HepG2 (cell line): ENCODE measurements around the gene CAPN7. TPM values are rescaled to one million over a fixed set of nuclear protein-coding genes. Genes with fewer than 3 reads are reported as not detected.

Experiments used
- ARID2 ChIP-seq: sonication (generic); formaldehyde crosslinking; IDR thresholded peaks from 2 replicates; pipeline ENCODE4 v1.8.1; 2022; ENCODE audit warnings: mild to moderate bottlenecking, missing genetic modification reagents, borderline replicate concordance
- BCL3 ChIP-seq: sonication (generic); formaldehyde crosslinking; IDR thresholded peaks from 2 replicates; pipeline ENCODE4 v1.5.1; 2020; ENCODE audit warnings: mild to moderate bottlenecking, missing genetic modification reagents, moderate library complexity
- CAMTA2 ChIP-seq: sonication (generic); formaldehyde crosslinking; IDR thresholded peaks from 2 replicates; pipeline ENCODE4 v1.4.0; 2020; ENCODE audit warnings: mild to moderate bottlenecking, missing genetic modification reagents, borderline replicate concordance
- CC2D1A ChIP-seq: sonication (generic); formaldehyde crosslinking; IDR thresholded peaks from 2 replicates; pipeline ENCODE4 v1.8.1; 2023; ENCODE audit warnings: mild to moderate bottlenecking, missing genetic modification reagents
- GRHL1 ChIP-seq: sonication (generic); formaldehyde crosslinking; conservative IDR thresholded peaks from 2 replicates; pipeline ENCODE4 v1.8.0; 2022; ENCODE audit warnings: missing genetic modification reagents
- HOMEZ ChIP-seq: IDR thresholded peaks from 2 replicates; pipeline ENCODE4 v1.6.1; 2016; ENCODE audit warnings: low read depth
- MIXL1 ChIP-seq: IDR thresholded peaks from 2 replicates; pipeline ENCODE4 v1.6.1; 2016
- NFAT5 ChIP-seq: sonication (generic); formaldehyde crosslinking; IDR thresholded peaks from 2 replicates; pipeline ENCODE4 v1.4.0; 2020; ENCODE audit warnings: missing genetic modification reagents
- RARG ChIP-seq: sonication (generic); formaldehyde crosslinking; IDR thresholded peaks from 2 replicates; pipeline ENCODE4 v1.4.0; 2020; ENCODE audit warnings: low read depth, mild to moderate bottlenecking, missing genetic modification reagents
- SIX1 ChIP-seq: sonication (generic); formaldehyde crosslinking; IDR thresholded peaks from 2 replicates; pipeline ENCODE4 v1.4.0; 2020; ENCODE audit warnings: missing genetic modification reagents, borderline replicate concordance
- SNAPC2 ChIP-seq: sonication (generic); formaldehyde crosslinking; IDR thresholded peaks from 2 replicates; pipeline ENCODE4 v1.8.1; 2022; ENCODE audit warnings: mild to moderate bottlenecking, missing genetic modification reagents
- SOX5 ChIP-seq: IDR thresholded peaks from 2 replicates; pipeline ENCODE4 v1.6.1; 2016; ENCODE audit warnings: borderline replicate concordance
- TERF1 ChIP-seq: sonication (generic); formaldehyde crosslinking; IDR thresholded peaks from 2 replicates; pipeline ENCODE4 v1.8.0; 2022; ENCODE audit warnings: mild to moderate bottlenecking, missing genetic modification reagents, moderate library complexity
- ZNF136 ChIP-seq: sonication (generic); formaldehyde crosslinking; IDR thresholded peaks from 2 replicates; pipeline ENCODE4 v1.8.1; 2022; ENCODE audit warnings: low read depth, mild to moderate bottlenecking, moderate library complexity, missing genetic modification reagents
- ZNF552 ChIP-seq: sonication (generic); formaldehyde crosslinking; IDR thresholded peaks from 2 replicates; pipeline ENCODE4 v1.9.0; 2022; ENCODE audit warnings: missing genetic modification reagents, mild to moderate bottlenecking, borderline replicate concordance
- ZNF850 ChIP-seq: sonication (generic); formaldehyde crosslinking; conservative IDR thresholded peaks from 2 replicates; pipeline ENCODE4 v1.9.0; 2021; ENCODE audit warnings: mild to moderate bottlenecking, missing genetic modification reagents
- ZNF883 ChIP-seq: sonication (generic); formaldehyde crosslinking; IDR thresholded peaks from 2 replicates; pipeline ENCODE4 v1.5.1; 2020; ENCODE audit warnings: mild to moderate bottlenecking, missing genetic modification reagents; ENCODE audit errors: not compliant biosample characterization
- polyA plus RNA-seq, 8 experiments: library from polyadenylated mRNA; depleted of rRNA in 3 of 8; stranded (reverse) in 7 of 8; unstranded in 1 of 8; fragments of >200 nt; fragmentation: Illumina TruSeq in 4 of 8; extraction: Trizol in 4 of 8; gene quantifications; 2 replicates each; pipeline versions ENCODE4 v1.2.1 to v1.2.3, GENCODE V29; 2011 to 2016; ENCODE audit warnings: low read depth in 4 of 8, missing spikeins in 1 of 8, mixed read lengths in 1 of 8; ENCODE audit not compliant: insufficient read depth in 1 of 8
- total RNA-seq, 5 experiments: library from RNA; depleted of rRNA; stranded (reverse); fragments of >200 nt; fragmentation: Illumina TruSeq; extraction: Trizol; gene quantifications; 2 replicates each; pipeline ENCODE4 v1.2.3, GENCODE V29; 2016; ENCODE audit warnings: low read depth in 1 of 5

Gene CAPN7
- total and polyA plus RNA-seq, 2 of the 13 experiments (the other 11 are each of a cell fraction or from before 2014, with no cell fraction given) = 16.7 to 36.8 TPM

- TF ChIP-seq SIX1 (CRISPR knock-in tag) (peak; percentile 90), ARID2 (CRISPR knock-in tag) (no peak), BCL3 (no peak), NFAT5 (CRISPR knock-in tag) (no peak), CC2D1A (CRISPR knock-in tag) (no peak), TERF1 (CRISPR knock-in tag) (no peak), ZNF850 (no peak), HOMEZ (CRISPR knock-in tag) (peak; percentile 89; the same call in 1 of the 2 replicates), MIXL1 (CRISPR knock-in tag) (peak; percentile 92), CAMTA2 (CRISPR knock-in tag) (no peak), ZNF883 (CRISPR knock-in tag) (no peak), RARG (CRISPR knock-in tag) (no peak), SOX5 (CRISPR knock-in tag) (peak; percentile 98), ZNF136 (CRISPR knock-in tag) (no peak), ZNF552 (CRISPR knock-in tag) (no peak), SNAPC2 (CRISPR knock-in tag) (no peak; the same call in 1 of the 2 replicates), GRHL1 (CRISPR knock-in tag) (no peak)
Observed at GRCh38 chr3:15171096-15171495, 35.0 kb upstream of the CAPN7 start (continued).
